H1 (cell line): Measurements from ENCODE around the gene SSBP3. TPM values are rescaled to one million over a fixed set of nuclear protein-coding genes. Genes with fewer than 3 reads are reported as not detected.

ENCODE experiments used
- CTCF ChIA-PET: fragments of 300-600 bp; sonication (Branson Sonifier 250); formaldehyde crosslinking; loops from one replicate; lab custom pipeline; 2021; ENCODE audit not compliant: partially characterized antibody; lab: Charles Lee
- POLR2A ChIA-PET: fragments of 300-600 bp; sonication (Branson Sonifier 250); formaldehyde crosslinking; loops from one replicate; lab custom pipeline; 2021; ENCODE audit warnings: inconsistent platforms; ENCODE audit not compliant: partially characterized antibody; lab: Charles Lee
- DNase-seq, 2 experiments: peaks; one replicate each; pipeline versions ENCODE4 v3.0.0 to v3.0.0-alpha.2; 2010 to 2022; ENCODE audit warnings: low spot score in 2 of 2, low read depth in 1 of 2, mixed read lengths in 1 of 2
- FAIRE-seq: peaks from 2 replicates; lab custom pipeline; 2011; peaks lifted over from hg19 to GRCh38; lab: Jason Lieb, UNC
- H2AFZ ChIP-seq: 2 replicates; pipeline ENCODE4 v1.8.1; 2012; ENCODE audit warnings: low read length, inconsistent platforms
- H2AK5ac ChIP-seq: 2 replicates; pipeline ENCODE4 v1.6.1; 2013; ENCODE audit warnings: low read depth, low read length
- H2BK120ac ChIP-seq: replicated peaks from 2 replicates; pipeline ENCODE3; 2013; ENCODE audit warnings: low read depth, low read length, inconsistent platforms
- H2BK12ac ChIP-seq: 2 replicates; pipeline ENCODE4 v1.6.1; 2013; ENCODE audit warnings: low read depth, low read length
- H2BK15ac ChIP-seq: 2 replicates; pipeline ENCODE4 v1.6.1; 2013; ENCODE audit warnings: low read length
- H2BK20ac ChIP-seq: 2 replicates; pipeline ENCODE4 v1.6.1; 2013; ENCODE audit warnings: low read length
- H2BK5ac ChIP-seq: 2 replicates; pipeline ENCODE4 v1.6.1; 2013; ENCODE audit warnings: low read depth, low read length
- H3K14ac ChIP-seq: 2 replicates; pipeline ENCODE4 v1.6.1; 2013; ENCODE audit warnings: inconsistent platforms; ENCODE audit not compliant: insufficient read length
- H3K18ac ChIP-seq: 2 replicates; pipeline ENCODE4 v1.6.1; 2013; ENCODE audit warnings: low read length; ENCODE audit errors: extremely low read depth
- H3K23ac ChIP-seq: 2 replicates; pipeline ENCODE4 v1.6.1; 2013; ENCODE audit warnings: inconsistent platforms; ENCODE audit not compliant: insufficient read length
- H3K23me2 ChIP-seq: 2 replicates; pipeline ENCODE4 v1.6.1; 2013; ENCODE audit warnings: low read depth, low read length
- H3K27ac ChIP-seq: 2 replicates; pipeline ENCODE4 v1.6.1; 2011; ENCODE audit warnings: low read depth, low read length, inconsistent platforms
- H3K27me3 ChIP-seq, 4 experiments: replicated peaks in 1 of 4; 1 replicate in 1 of 4; 2 replicates in 3 of 4; pipeline versions ENCODE4 v1.6.1 to v1.8.1; 2011 to 2013; ENCODE audit warnings: low read length in 3 of 4, mild to moderate bottlenecking in 3 of 4, inconsistent platforms in 2 of 4, mixed read lengths in 2 of 4, moderate library complexity in 1 of 4; ENCODE audit not compliant: control insufficient read depth in 3 of 4, insufficient read depth in 3 of 4; ENCODE audit errors: extremely low read depth in 1 of 4
- H3K36me3 ChIP-seq, 4 experiments: 2 replicates each; pipeline versions ENCODE4 v1.6.1 to v1.8.1; 2011 to 2013; ENCODE audit warnings: mild to moderate bottlenecking in 4 of 4, low read length in 3 of 4, moderate library complexity in 2 of 4, control low read depth in 1 of 4, inconsistent platforms in 1 of 4; ENCODE audit not compliant: insufficient read depth in 4 of 4, control insufficient read depth in 2 of 4
- H3K4ac ChIP-seq: replicated peaks from 2 replicates; pipeline ENCODE3; 2013; ENCODE audit warnings: low read length, low read depth, mixed read lengths, inconsistent platforms; ENCODE audit not compliant: insufficient read length
- H3K4me1 ChIP-seq, 4 experiments: replicated peaks in 1 of 4; 1 replicate in 1 of 4; 2 replicates in 3 of 4; pipeline versions ENCODE4 v1.6.1 to v1.8.1; 2011 to 2013; ENCODE audit warnings: low read length in 3 of 4, inconsistent platforms in 2 of 4, mixed read lengths in 1 of 4; ENCODE audit not compliant: insufficient read depth in 4 of 4, control insufficient read depth in 3 of 4
- H3K4me2 ChIP-seq, 2 experiments: 2 replicates each; pipeline versions ENCODE4 v1.6.1 to v1.8.1; 2011 to 2013; ENCODE audit warnings: low read depth in 2 of 2, low read length in 2 of 2, control low read depth in 1 of 2, inconsistent platforms in 1 of 2, mild to moderate bottlenecking in 1 of 2; ENCODE audit not compliant: insufficient read depth in 1 of 2
- H3K4me3 ChIP-seq, 4 experiments: fragments of 200-600, 300-600 bp in 1 of 4; sonication (generic), shearing (Covaris generic), sonication (Bioruptor Twin) in 1 of 4; 2 replicates each; pipeline versions ENCODE4 v1.5.1 to v1.8.1; 2011 to 2016; ENCODE audit warnings: low read length in 4 of 4, low read depth in 3 of 4, control low read depth in 2 of 4, inconsistent platforms in 2 of 4, mild to moderate bottlenecking in 2 of 4, mixed read lengths in 1 of 4, moderate library complexity in 1 of 4; ENCODE audit not compliant: insufficient read depth in 2 of 4; ENCODE audit errors: extremely low read depth in 1 of 4
- H3K56ac ChIP-seq: replicated peaks from 2 replicates; pipeline ENCODE3; 2013; ENCODE audit warnings: low read depth, mild to moderate bottlenecking, mixed read lengths, low read length, inconsistent platforms; ENCODE audit not compliant: insufficient read length
- H3K79me1 ChIP-seq: 2 replicates; pipeline ENCODE4 v1.6.1; 2013; ENCODE audit warnings: low read depth, low read length, control low read depth
- H3K79me2 ChIP-seq, 2 experiments: 2 replicates each; pipeline versions ENCODE4 v1.6.1 to v1.8.1; 2012 to 2013; ENCODE audit warnings: low read length in 2 of 2, mild to moderate bottlenecking in 2 of 2, inconsistent platforms in 1 of 2; ENCODE audit not compliant: insufficient read depth in 2 of 2, control insufficient read depth in 1 of 2
- H3K9ac ChIP-seq, 4 experiments: replicated peaks in 1 of 4; 1 replicate in 1 of 4; 2 replicates in 3 of 4; pipeline versions ENCODE4 v1.6.1 to v1.8.1; 2011 to 2013; ENCODE audit warnings: low read depth in 3 of 4, low read length in 3 of 4, control low read depth in 2 of 4, mild to moderate bottlenecking in 2 of 4, moderate library complexity in 2 of 4, inconsistent platforms in 1 of 4; ENCODE audit errors: extremely low read depth in 1 of 4
- H3K9me3 ChIP-seq, 2 experiments: 2 replicates each; pipeline versions ENCODE4 v1.6.1 to v1.8.1; 2012 to 2013; ENCODE audit warnings: mild to moderate bottlenecking in 2 of 2, moderate library complexity in 2 of 2, control low read depth in 1 of 2, inconsistent platforms in 1 of 2, low read depth in 1 of 2, low read length in 1 of 2, mixed read lengths in 1 of 2; ENCODE audit not compliant: insufficient read depth in 2 of 2
- H4K20me1 ChIP-seq, 2 experiments: replicated peaks in 1 of 2; 2 replicates each; pipeline versions ENCODE3 to v1.8.1; 2011 to 2013; ENCODE audit warnings: inconsistent platforms in 2 of 2, low read length in 2 of 2, mild to moderate bottlenecking in 1 of 2; ENCODE audit not compliant: insufficient read depth in 2 of 2, control insufficient read depth in 1 of 2
- H4K5ac ChIP-seq: 2 replicates; pipeline ENCODE4 v1.6.1; 2013; ENCODE audit warnings: low read length, low read depth, mixed read lengths, inconsistent platforms; ENCODE audit not compliant: insufficient read length
- H4K8ac ChIP-seq: 2 replicates; pipeline ENCODE4 v1.8.0; 2013; ENCODE audit warnings: mild to moderate bottlenecking, moderate library complexity, low read length, inconsistent platforms; ENCODE audit not compliant: insufficient read depth; ENCODE audit errors: extremely low read depth
- H4K91ac ChIP-seq: replicated peaks from 2 replicates; pipeline ENCODE3; 2013; ENCODE audit warnings: low read length, mixed read lengths, inconsistent platforms; ENCODE audit not compliant: insufficient read length
- ASH2L ChIP-seq: fragments of 200-600, 300-600 bp; sonication (generic); IDR thresholded peaks from one replicate; pipeline ENCODE4 v1.7.1; 2017; ENCODE audit warnings: low read length
- CBX5 ChIP-seq: fragments of 300-800, 300-1000 bp; sonication (generic); IDR thresholded peaks from 2 replicates; pipeline ENCODE4 v1.7.1; 2016; ENCODE audit warnings: antibody characterized with exemption, low read length, low read depth
- CHD1 ChIP-seq: IDR thresholded peaks from 2 replicates; pipeline ENCODE4 v1.6.1; 2012; ENCODE audit warnings: low read depth, low read length, improper control_type of control experiment
- CHD2 ChIP-seq: IDR thresholded peaks from 2 replicates; pipeline ENCODE4 v1.6.1; 2012; ENCODE audit warnings: low read length, improper control_type of control experiment
- EP300 ChIP-seq, 2 experiments: IDR thresholded peaks; 1 replicate in 1 of 2; 2 replicates in 1 of 2; pipeline ENCODE4 v1.6.1; 2011 to 2012; ENCODE audit warnings: low read depth in 2 of 2, low read length in 2 of 2, mild to moderate bottlenecking in 2 of 2, borderline replicate concordance in 1 of 2, inconsistent platforms in 1 of 2, moderate library complexity in 1 of 2
- FOSL1 ChIP-seq: IDR thresholded peaks from 2 replicates; pipeline ENCODE4 v1.6.1; 2011; ENCODE audit warnings: mild to moderate bottlenecking, low read depth, low read length, moderate library complexity; ENCODE audit not compliant: insufficient read depth
- JUND ChIP-seq: IDR thresholded peaks from 2 replicates; pipeline ENCODE4 v1.6.1; 2011; ENCODE audit warnings: mild to moderate bottlenecking, improper control_type of control experiment, low read length
- KDM1A ChIP-seq: fragments of 200-600, 300-600 bp; sonication (generic); IDR thresholded peaks from 2 replicates; pipeline ENCODE4 v1.7.1; 2016; ENCODE audit warnings: mild to moderate bottlenecking, low read length, borderline replicate concordance
- KDM4A ChIP-seq: IDR thresholded peaks from one replicate; pipeline ENCODE4 v1.7.1; 2012; ENCODE audit warnings: low read depth, mild to moderate bottlenecking, moderate library complexity, low read length, inconsistent platforms; ENCODE audit not compliant: severe bottlenecking
- PHF8 ChIP-seq: fragments of 200-600 bp; sonication (generic); conservative IDR thresholded peaks from 2 replicates; pipeline ENCODE4 v1.7.1; 2012; ENCODE audit warnings: low read depth, mild to moderate bottlenecking, inconsistent platforms, low read length, moderate library complexity
- POU5F1 ChIP-seq: IDR thresholded peaks from 2 replicates; pipeline ENCODE4 v1.6.1; 2011; ENCODE audit warnings: low read depth, mild to moderate bottlenecking, low read length, moderate library complexity
- RFX5 ChIP-seq: IDR thresholded peaks from 2 replicates; pipeline ENCODE4 v1.6.1; 2011; ENCODE audit warnings: low read depth, low read length, improper control_type of control experiment, borderline replicate concordance
- WGBS, 2 experiments: shearing (Covaris generic) in 1 of 2; methylation state at CpG; one replicate each; pipeline versions ENCODE4 v1.1.6 to v1.1.7; 2013 to 2015; ENCODE audit warnings: low lambda C conversion rate in 2 of 2, mixed read lengths in 2 of 2, inconsistent platforms in 1 of 2, low coverage in 1 of 2, missing lambda C conversion rate in 1 of 2; ENCODE audit not compliant: insufficient replicate concordance in 2 of 2, insufficient coverage in 1 of 2, insufficient read length in 1 of 2; ENCODE audit errors: extremely low coverage in 1 of 2, missing lambda C conversion rate in 1 of 2; 5-methylcytosine and 5-hydroxymethylcytosine counted together
- polyA plus RNA-seq, 7 experiments: library from polyadenylated mRNA; depleted of rRNA in 3 of 7; stranded (reverse) in 5 of 7; unstranded in 2 of 7; fragments of >200 nt in 5 of 7; fragments of 200-250 nt in 2 of 7; gene quantifications; 1 replicate in 5 of 7; 2 replicates in 1 of 7; 4 replicates in 1 of 7; pipeline versions ENCODE4 v1.2.1 to v1.2.3, GENCODE V29; 2011 to 2013; ENCODE audit warnings: missing spikeins in 2 of 7, mixed read lengths in 2 of 7
- total RNA-seq: library from RNA; stranded (reverse); fragmentation: NEBNext Ultra II Directional; extraction: Animal tissue kit (Norgen Biotek cat#: 25700); gene quantifications from 2 replicates; pipeline ENCODE4 v1.2.1, GENCODE V29; 2021

The SSBP3 gene
- total and polyA plus RNA-seq, 2 of the 8 experiments (the other 6 are each of a cell fraction or from before 2014, with no cell fraction given) = 99.7 to 133 TPM

DNA sequence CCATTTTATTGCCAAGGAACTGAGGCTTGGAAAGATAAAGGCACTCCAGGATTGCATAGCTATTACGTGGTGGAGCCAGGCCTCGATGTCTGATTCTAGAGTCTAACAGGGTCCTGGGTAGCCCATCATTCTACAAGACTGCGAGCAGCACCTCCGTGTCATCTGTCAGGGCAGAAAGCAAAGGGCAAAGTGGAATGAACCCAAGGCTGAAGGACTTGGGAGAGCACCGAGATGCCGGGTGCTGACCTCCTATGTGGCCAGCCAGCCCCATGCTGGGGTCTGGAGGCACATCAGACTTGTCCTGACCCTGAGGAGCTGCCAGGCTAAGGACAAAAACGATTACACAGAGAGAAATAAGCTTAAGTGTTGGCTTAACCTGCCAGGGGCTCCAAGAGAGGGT lies 143.9 kb downstream of the SSBP3 start:
- no peak overlapping the region for H3K4ac ChIP-seq
- H2BK120ac ChIP-seq = no peak overlapping the region
- 86% methylated on average over 7 of the region's 7 CpGs; no CpG with 5 or more reads in 1 of the 2 experiments for WGBS, 2 experiments
- no peak overlapping the region for H3K27ac ChIP-seq
- H3K79me2 ChIP-seq = peaks cover 0 to 60% of the 10 kb centered on the region in 2 experiments; a peak in 2 of 4 replicates
- peaks cover 15% of the 10 kb centered on the region for H3K79me1 ChIP-seq
- H3K36me3 ChIP-seq = no peaks in the 10 kb centered on the region; a peak in 1 of 8 replicates
- FAIRE-seq (no peak), DNase-seq (no peak)
- H3K23me2 ChIP-seq = no peaks in the 10 kb centered on the region
- H3K9ac ChIP-seq = no peak overlapping the region
- H4K8ac ChIP-seq = no peak overlapping the region
- H2BK12ac ChIP-seq = no peak overlapping the region
- ChIA-PET POLR2A (interaction anchor here (1.3 to 1.6 kb wide), 2 partner anchors 9 to 10 kb away, joined by 3 to 4 read pairs; no protein-coding TSS in a partner anchor), CTCF (interaction anchor here (1.3 to 5.5 kb wide), 4 partner anchors 9 to 228 kb away, joined by 4 to 34 read pairs (median 5); no protein-coding TSS in a partner anchor)
- H3K56ac ChIP-seq = no peak overlapping the region
- no peak overlapping the region for H3K23ac ChIP-seq
- no peak overlapping the region for H3K18ac ChIP-seq
- no peak overlapping the region for H2BK20ac ChIP-seq
- H3K27me3 ChIP-seq = no peaks in the 10 kb centered on the region
- no peak overlapping the region for H2BK5ac ChIP-seq
- H3K4me1 ChIP-seq = peaks cover 2 to 8% (median 4%) of the 10 kb centered on the region in 4 experiments
- H3K4me3 ChIP-seq = no peak overlapping the region
- H4K91ac ChIP-seq = no peak overlapping the region
- no peak overlapping the region for H2AFZ ChIP-seq
- no peak overlapping the region for H3K14ac ChIP-seq
- no peaks in the 10 kb centered on the region for H3K9me3 ChIP-seq
- no peak overlapping the region for H2BK15ac ChIP-seq
- H4K5ac ChIP-seq = no peak overlapping the region
- H2AK5ac ChIP-seq = no peak overlapping the region
- peaks cover 6 to 20% of the 10 kb centered on the region in 2 experiments for H4K20me1 ChIP-seq
- H3K4me2 ChIP-seq = no peak overlapping the region
- TF ChIP-seq JUND = no peak
- no peak for TF ChIP-seq ASH2L
- TF ChIP-seq CHD1 = no peak
- no peak for TF ChIP-seq CBX5
- no peak for TF ChIP-seq POU5F1
- no peak for TF ChIP-seq KDM1A
- no peak for TF ChIP-seq RFX5
- no peak for TF ChIP-seq CHD2
- no peak for TF ChIP-seq KDM4A
- no peak for TF ChIP-seq EP300 (IDR thresholded peaks at IDR 0.05; ENCODE audit: borderline replicate concordance in 1 of 2, low read depth in 2 of 2, low read length in 2 of 2)
- TF ChIP-seq FOSL1 = no peak
- no peak for TF ChIP-seq PHF8
